Measurements from ENCODE around the gene TMC6. TPM values are rescaled to one million over a fixed set of nuclear protein-coding genes. Genes with fewer than 3 reads are reported as not detected.
A peak's percentile ranks its signal among the peaks of the same experiment; 100 is the strongest.

Gene TMC6
- total and polyA plus RNA-seq, 12 donors: 22.8 to 109 (median 69.1) TPM

DNA sequence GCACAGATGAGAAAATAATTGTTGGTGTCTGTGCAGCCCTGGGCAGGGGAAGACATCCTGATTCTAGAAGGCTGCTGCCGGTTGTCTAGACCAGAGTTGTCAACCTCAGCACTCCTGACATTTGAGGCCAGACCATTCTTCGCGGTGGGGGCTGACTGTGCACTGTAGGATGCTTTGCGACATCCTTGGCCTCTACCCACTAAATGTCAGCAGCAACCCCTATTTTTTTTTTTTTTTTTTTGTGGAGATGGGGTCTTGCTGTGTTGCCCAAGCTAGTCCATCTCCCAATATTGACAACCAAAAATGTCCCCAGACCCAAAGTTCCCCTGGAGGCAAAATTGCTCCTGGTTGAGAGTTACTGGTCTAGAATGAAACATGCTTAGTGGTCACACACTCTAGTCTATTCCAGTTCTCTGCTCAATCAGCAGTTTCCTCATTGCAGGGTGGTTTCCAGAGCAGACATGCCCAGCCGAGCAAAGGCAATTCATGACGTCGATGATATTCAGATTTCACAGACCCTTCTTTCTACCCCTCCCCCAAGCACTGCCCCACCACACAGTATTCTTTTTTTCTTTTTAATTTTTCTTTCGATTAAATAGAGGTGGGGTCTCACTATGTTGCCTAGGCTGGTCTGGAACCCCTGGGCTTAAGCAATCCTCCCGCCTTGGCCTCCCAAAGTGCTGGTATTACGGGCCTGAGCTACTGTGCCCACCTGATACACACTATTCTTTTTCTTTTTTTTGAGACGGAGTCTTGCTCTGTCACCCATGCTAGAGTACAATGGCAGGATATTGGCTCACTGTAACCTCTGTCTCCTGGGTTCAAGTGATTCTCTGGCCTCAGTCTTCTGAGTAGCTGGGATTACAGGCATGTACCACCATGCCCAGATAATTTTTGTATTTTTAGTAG lies 26.6 kb upstream of the TMC6 start:
- ATAC-seq (peak in 1 of 8 donors; percentile 42), DNase-seq (no peak)
- Histone ChIP-seq H3K27ac (peak overlapping the region in 1 of 10 donors; percentile 70), H3K27me3 (no peaks in the 10 kb centered on the region), H3K4me3 (no peak overlapping the region), H3K36me3 (no peaks in the 10 kb centered on the region), H3K9me3 (no peaks in the 10 kb centered on the region), H3K4me1 (peaks cover 0 to 28% (median 9%) of the 10 kb centered on the region in 9 donors)
- intact Hi-C loops (cut with DNase I): no loop called here
- TF ChIP-seq, protein P1, sequence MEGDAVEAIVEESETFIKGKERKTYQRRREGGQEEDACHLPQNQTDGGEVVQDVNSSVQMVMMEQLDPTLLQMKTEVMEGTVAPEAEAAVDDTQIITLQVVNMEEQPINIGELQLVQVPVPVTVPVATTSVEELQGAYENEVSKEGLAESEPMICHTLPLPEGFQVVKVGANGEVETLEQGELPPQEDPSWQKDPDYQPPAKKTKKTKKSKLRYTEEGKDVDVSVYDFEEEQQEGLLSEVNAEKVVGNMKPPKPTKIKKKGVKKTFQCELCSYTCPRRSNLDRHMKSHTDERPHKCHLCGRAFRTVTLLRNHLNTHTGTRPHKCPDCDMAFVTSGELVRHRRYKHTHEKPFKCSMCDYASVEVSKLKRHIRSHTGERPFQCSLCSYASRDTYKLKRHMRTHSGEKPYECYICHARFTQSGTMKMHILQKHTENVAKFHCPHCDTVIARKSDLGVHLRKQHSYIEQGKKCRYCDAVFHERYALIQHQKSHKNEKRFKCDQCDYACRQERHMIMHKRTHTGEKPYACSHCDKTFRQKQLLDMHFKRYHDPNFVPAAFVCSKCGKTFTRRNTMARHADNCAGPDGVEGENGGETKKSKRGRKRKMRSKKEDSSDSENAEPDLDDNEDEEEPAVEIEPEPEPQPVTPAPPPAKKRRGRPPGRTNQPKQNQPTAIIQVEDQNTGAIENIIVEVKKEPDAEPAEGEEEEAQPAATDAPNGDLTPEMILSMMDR (IDR thresholded peaks at IDR 0.05): no peak
- WGBS, 2 donors: 84 to 85% methylated on average over 11 of the region's 11 CpGs

DNA sequence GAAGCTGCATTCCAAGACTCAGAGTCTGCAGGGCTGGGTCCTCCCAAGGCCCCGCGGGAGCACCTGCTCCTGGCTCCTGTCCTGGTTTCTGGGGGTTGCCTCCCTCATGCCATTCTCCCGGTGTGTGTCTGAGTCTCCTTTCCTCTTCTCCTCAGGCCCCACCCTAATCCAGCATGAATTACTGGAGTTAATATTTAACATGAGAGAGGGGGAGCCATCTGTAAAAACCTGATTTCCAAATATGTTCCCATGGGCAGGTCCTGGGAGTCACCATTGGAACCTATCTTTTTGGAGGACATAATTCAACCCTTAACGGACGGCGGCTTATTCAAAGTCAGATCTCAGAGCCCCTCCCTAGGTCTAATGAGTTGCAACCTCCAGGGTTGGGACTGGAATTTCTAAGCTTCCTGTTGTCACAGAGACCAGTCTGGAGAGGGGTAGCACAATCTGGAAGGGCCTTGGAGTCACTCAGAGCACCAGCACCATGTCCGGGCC lies 23.0 kb upstream of the TMC6 start:
- H3K4me3 ChIP-seq: no peak overlapping the region
- intact Hi-C loops (cut with DNase I): no loop called here
- 58 to 71% methylated on average over 7 of the region's 7 CpGs for WGBS, 2 donors
- H3K27me3 ChIP-seq: no peaks in the 10 kb centered on the region
- no peaks in the 10 kb centered on the region for H3K36me3 ChIP-seq
- H3K27ac ChIP-seq: peak overlapping the region in 4 of 10 donors; percentile 24 to 72 (median 39)
- TF ChIP-seq, protein P1 (IDR thresholded peaks at IDR 0.05): no peak
- no peaks in the 10 kb centered on the region for H3K9me3 ChIP-seq
- DNase-seq: no peak
- ATAC-seq: peak; percentile 31 to 73 (median 61)
- peaks cover 0 to 24% (median 9%) of the 10 kb centered on the region in 9 donors for H3K4me1 ChIP-seq

DNA sequence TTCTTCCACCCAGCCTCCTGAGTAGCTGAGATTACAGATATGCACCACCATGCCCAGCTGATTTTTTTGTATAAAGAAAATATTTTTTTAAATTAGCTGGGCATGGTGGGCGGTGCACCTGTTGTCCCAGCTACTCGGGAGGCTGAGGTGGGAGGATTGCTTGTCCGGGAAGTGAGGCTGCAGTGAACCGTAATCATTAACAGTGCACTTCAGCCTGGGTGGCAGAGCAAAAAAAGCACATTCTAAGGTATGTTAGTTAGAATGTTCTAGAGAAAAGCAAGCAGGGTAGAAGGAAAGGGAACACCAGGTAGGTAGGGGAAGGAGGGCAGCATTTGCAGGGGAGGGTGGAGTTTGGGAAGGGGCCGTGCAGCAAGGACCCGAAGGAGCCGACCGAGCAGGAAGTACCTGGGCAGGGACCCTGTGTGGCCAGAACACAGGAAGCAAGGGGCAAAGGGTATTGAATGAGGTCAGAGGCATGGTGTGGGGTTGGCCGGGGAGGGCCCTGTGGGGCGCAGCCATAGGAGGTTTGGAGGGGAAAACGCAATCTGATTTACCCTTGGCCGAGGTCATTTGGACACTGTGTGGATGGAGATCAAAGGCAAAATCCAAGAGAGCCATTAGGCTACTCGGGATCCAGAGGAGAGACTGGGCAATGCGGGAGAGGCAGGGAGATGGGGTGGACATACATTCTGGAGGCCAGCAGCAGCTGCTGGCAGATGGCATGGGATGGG lies 19.9 kb upstream of the TMC6 start:
- no peak for ATAC-seq
- no peaks in the 10 kb centered on the region for H3K9me3 ChIP-seq
- WGBS, 2 donors: 78 to 83% methylated on average over 14 of the region's 14 CpGs
- no peaks in the 10 kb centered on the region for H3K27me3 ChIP-seq
- H3K4me1 ChIP-seq: peaks cover 16 to 47% (median 36%) of the 10 kb centered on the region in 9 donors
- DNase-seq: no peak
- TF ChIP-seq, protein P1 (IDR thresholded peaks at IDR 0.05): no peak
- intact Hi-C loops (cut with DNase I): no loop called here
- H3K4me3 ChIP-seq: no peak overlapping the region
- no peaks in the 10 kb centered on the region for H3K36me3 ChIP-seq
- no peak overlapping the region for H3K27ac ChIP-seq

DNA sequence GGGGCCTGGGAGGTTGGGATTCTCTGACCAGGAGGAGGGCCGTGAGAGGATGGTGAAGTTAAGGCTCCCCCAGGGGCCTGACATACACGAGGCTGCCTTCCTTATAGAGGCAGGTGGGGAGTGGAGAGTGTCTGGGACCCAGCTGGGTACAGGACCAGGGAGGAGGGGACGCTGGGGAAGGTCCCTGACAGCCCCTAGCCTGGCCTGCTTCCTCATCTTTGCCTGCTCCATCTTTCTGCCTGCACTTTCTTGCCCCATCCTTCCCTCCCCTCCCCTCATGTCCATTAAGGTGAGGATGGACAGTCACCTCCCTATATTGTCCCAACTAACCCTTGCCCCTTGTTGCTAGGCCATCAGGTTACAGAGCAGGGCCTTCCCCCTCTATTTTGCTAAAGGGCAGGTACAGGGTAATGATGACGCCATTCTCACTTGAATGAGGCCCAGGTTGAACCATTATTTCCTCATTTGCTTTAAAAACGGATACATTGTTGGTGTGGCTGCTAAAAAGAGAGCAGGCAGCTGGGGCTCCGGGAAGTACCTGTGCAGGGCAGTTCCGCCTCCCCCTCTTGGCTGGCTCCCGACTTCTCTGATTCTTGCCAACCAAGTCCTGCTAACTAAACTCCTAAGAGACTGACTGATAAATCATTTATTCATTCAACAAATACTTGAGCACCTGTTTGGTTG lies 18.9 kb upstream of the TMC6 start:
- intact Hi-C loops (cut with DNase I): no loop called here
- H3K27me3 ChIP-seq: no peaks in the 10 kb centered on the region
- DNase-seq (no peak), ATAC-seq (no peak)
- H3K9me3 ChIP-seq: no peaks in the 10 kb centered on the region
- H3K4me3 ChIP-seq: no peak overlapping the region
- TF ChIP-seq, protein P1 (IDR thresholded peaks at IDR 0.05): no peak
- peaks cover 0 to 2% (median 0%) of the 10 kb centered on the region in 9 donors for H3K36me3 ChIP-seq
- peak overlapping the region in 1 of 10 donors; percentile 20 for H3K27ac ChIP-seq
- peaks cover 16 to 48% (median 39%) of the 10 kb centered on the region in 9 donors for H3K4me1 ChIP-seq
- 75 to 81% methylated on average over 8 of the region's 8 CpGs for WGBS, 2 donors
